ENCODE results near the gene CYP24A1.

DNA sequence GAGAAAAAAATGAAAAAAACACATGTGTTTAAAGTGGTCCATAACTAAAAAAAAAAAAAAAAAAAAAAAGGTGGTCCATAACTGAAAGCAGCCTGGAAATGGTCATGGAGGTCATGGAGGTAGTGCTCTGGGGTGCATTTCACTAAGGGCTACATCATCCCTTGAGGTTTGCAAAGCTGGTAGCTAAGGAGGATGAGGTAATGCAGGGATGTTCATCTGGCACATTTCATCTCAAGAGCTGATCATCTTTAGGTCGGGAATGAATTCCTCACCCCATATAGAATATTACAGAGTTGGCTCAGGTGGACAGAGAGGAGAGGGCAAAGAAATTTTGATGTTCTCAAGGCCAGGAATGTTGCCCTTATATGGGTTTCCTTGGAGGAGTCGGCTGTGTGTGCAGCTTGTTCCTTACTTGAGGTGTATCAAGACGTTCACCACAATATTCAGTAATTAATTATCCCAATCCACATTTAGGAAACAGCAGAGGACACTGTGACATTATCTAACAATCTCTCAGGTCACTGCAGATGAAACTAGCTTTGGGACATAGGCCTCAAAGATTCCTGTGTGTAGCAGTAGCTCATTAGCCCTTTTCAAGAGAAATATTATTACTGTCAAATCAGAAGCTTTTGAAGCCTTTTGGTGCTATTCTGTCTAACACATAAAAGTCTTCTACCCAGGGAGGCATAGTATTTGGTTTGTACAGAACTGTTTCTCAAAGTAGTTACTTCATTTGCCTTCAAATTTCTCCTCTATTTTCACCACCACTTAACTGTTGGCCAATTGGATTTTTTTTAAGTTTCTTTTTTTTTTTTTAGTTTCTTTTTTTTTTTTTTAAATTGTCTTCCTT, 46.8 kb downstream of the CYP24A1 start:
- TF ChIP-seq, protein P1, sequence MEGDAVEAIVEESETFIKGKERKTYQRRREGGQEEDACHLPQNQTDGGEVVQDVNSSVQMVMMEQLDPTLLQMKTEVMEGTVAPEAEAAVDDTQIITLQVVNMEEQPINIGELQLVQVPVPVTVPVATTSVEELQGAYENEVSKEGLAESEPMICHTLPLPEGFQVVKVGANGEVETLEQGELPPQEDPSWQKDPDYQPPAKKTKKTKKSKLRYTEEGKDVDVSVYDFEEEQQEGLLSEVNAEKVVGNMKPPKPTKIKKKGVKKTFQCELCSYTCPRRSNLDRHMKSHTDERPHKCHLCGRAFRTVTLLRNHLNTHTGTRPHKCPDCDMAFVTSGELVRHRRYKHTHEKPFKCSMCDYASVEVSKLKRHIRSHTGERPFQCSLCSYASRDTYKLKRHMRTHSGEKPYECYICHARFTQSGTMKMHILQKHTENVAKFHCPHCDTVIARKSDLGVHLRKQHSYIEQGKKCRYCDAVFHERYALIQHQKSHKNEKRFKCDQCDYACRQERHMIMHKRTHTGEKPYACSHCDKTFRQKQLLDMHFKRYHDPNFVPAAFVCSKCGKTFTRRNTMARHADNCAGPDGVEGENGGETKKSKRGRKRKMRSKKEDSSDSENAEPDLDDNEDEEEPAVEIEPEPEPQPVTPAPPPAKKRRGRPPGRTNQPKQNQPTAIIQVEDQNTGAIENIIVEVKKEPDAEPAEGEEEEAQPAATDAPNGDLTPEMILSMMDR (IDR thresholded peaks at IDR 0.05; ENCODE audit: extremely low read depth in 1 of 2, insufficient read depth in 1 of 2, low read depth in 1 of 2, low read length in 2 of 2), result no peak
- TF ChIP-seq MAX (IDR thresholded peaks at IDR 0.05; ENCODE audit: insufficient read depth, insufficient read length) (no peak), POLR2A (IDR thresholded peaks at IDR 0.05; ENCODE audit: low read depth, low read length) (no peak), EZH2 (IDR thresholded peaks at IDR 0.05; ENCODE audit: borderline replicate concordance, low read depth, low read length, severe bottlenecking) (no peak), POLR2AphosphoS5 (IDR thresholded peaks at IDR 0.05; ENCODE audit: insufficient read depth, low read depth, low read length) (no peak), FOS (IDR thresholded peaks at IDR 0.05; ENCODE audit: borderline replicate concordance, insufficient read depth, low read length) (no peak), GATA2 (IDR thresholded peaks at IDR 0.05; ENCODE audit: insufficient read depth, insufficient read length, low read depth, low read length) (no peak)
